ENCODE data around the gene MAGEB17. TPM values are rescaled to one million over a fixed set of nuclear protein-coding genes. Genes with fewer than 3 reads are reported as not detected.

The MAGEB17 gene
- total and polyA plus RNA-seq, 2 of the 8 experiments (the other 6 are each of a cell fraction or from before 2014, with no cell fraction given), result 0.48 to 1.1 TPM

DNA sequence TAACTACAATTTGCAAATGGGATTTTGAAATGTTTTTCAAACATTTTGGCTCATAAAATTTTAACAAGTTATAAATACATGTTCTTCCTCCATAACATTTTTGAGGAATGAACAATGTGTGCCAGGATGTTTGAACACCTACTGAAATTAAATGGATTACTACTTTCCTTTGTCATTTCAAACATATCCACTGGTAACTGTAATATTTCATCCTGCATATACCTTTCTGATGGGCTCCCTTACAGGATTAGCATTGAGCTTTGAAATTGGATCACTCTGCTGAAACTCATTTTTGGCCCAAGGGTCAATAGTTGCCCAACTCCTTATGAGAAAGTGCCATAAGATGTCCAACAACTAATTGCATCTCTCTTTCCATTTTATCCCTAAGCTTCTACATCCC is 26.3 kb upstream of the MAGEB17 start:
- Histone ChIP-seq H2AFZ (ENCODE audit: low read length) (no peak overlapping the region), H3K4ac (replicated peaks; ENCODE audit: insufficient read length, low read depth, low read length) (no peak overlapping the region), H2BK15ac (ENCODE audit: low read length) (no peak overlapping the region), H3K36me3 (ENCODE audit: control insufficient read depth in 2 of 4, insufficient read depth in 4 of 4, low read length in 3 of 4) (peaks cover 0 to 68% (median 5%) of the 10 kb centered on the region in 4 experiments; a peak in 5 of 8 replicates), H3K4me2 (ENCODE audit: insufficient read depth in 1 of 2, low read depth in 2 of 2, low read length in 2 of 2) (no peak overlapping the region), H2BK5ac (ENCODE audit: low read depth, low read length) (no peak overlapping the region), H3K23me2 (ENCODE audit: low read depth, low read length) (no peaks in the 10 kb centered on the region; the same call in 1 of the 2 replicates), H2AK5ac (ENCODE audit: low read depth, low read length) (no peak overlapping the region), H4K5ac (ENCODE audit: insufficient read length, low read depth, low read length) (no peak overlapping the region), H3K9me3 (ENCODE audit: insufficient read depth in 2 of 2, low read depth in 1 of 2, low read length in 1 of 2) (no peaks in the 10 kb centered on the region), H2BK20ac (ENCODE audit: low read length) (no peak overlapping the region), H4K8ac (ENCODE audit: extremely low read depth, insufficient read depth, low read length) (no peak overlapping the region), H4K20me1 (replicated peaks in 1 of 2; ENCODE audit: control insufficient read depth in 1 of 2, insufficient read depth in 2 of 2, low read length in 2 of 2) (no peaks in the 10 kb centered on the region), H3K4me3 (ENCODE audit: extremely low read depth in 1 of 4, insufficient read depth in 2 of 4, low read depth in 3 of 4, low read length in 4 of 4) (no peak overlapping the region), H3K27me3 (replicated peaks in 1 of 4; ENCODE audit: control insufficient read depth in 3 of 4, extremely low read depth in 1 of 4, insufficient read depth in 3 of 4, low read length in 3 of 4) (no peaks in the 10 kb centered on the region), H3K79me1 (ENCODE audit: low read depth, low read length) (no peaks in the 10 kb centered on the region), H4K91ac (replicated peaks; ENCODE audit: insufficient read length, low read length) (no peak overlapping the region), H3K23ac (ENCODE audit: insufficient read length) (no peak overlapping the region), H3K79me2 (ENCODE audit: control insufficient read depth in 1 of 2, insufficient read depth in 2 of 2, low read length in 2 of 2) (peaks cover 22 to 97% of the 10 kb centered on the region in 2 experiments; a peak in 3 of 4 replicates), H3K14ac (ENCODE audit: insufficient read length) (no peak overlapping the region), H3K27ac (ENCODE audit: low read depth, low read length) (no peak overlapping the region), H3K56ac (replicated peaks; ENCODE audit: insufficient read length, low read depth, low read length) (no peak overlapping the region), H3K4me1 (replicated peaks in 1 of 4; ENCODE audit: control insufficient read depth in 3 of 4, insufficient read depth in 4 of 4, low read length in 3 of 4) (peaks cover 0 to 10% (median 0%) of the 10 kb centered on the region in 4 experiments; a peak in 1 of 7 replicates), H2BK12ac (ENCODE audit: low read depth, low read length) (no peak overlapping the region), H3K18ac (ENCODE audit: extremely low read depth, low read length) (no peak overlapping the region), H3K9ac (replicated peaks in 1 of 4; ENCODE audit: extremely low read depth in 1 of 4, low read depth in 3 of 4, low read length in 3 of 4) (no peak overlapping the region), H2BK120ac (replicated peaks; ENCODE audit: low read depth, low read length) (no peak overlapping the region)
- FAIRE-seq (no peak), DNase-seq (ENCODE audit: low read depth in 1 of 2, low spot score in 2 of 2) (no peak)
- ChIA-PET CTCF (ENCODE audit: partially characterized antibody) (no interaction called here), POLR2A (ENCODE audit: partially characterized antibody) (no interaction called here)
- TF ChIP-seq, protein P1, sequence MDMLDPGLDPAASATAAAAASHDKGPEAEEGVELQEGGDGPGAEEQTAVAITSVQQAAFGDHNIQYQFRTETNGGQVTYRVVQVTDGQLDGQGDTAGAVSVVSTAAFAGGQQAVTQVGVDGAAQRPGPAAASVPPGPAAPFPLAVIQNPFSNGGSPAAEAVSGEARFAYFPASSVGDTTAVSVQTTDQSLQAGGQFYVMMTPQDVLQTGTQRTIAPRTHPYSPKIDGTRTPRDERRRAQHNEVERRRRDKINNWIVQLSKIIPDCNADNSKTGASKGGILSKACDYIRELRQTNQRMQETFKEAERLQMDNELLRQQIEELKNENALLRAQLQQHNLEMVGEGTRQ (IDR thresholded peaks at IDR 0.05; ENCODE audit: low read length), result no peak
- no peak for TF ChIP-seq SAP30 (IDR thresholded peaks at IDR 0.05; ENCODE audit: insufficient read depth, insufficient replicate concordance, low read length)
- no peak for TF ChIP-seq CBX5 (IDR thresholded peaks at IDR 0.05; ENCODE audit: low read depth, low read length)
- no peak for TF ChIP-seq MAFK (IDR thresholded peaks at IDR 0.05; ENCODE audit: low read depth, low read length)
- TF ChIP-seq, protein P2, sequence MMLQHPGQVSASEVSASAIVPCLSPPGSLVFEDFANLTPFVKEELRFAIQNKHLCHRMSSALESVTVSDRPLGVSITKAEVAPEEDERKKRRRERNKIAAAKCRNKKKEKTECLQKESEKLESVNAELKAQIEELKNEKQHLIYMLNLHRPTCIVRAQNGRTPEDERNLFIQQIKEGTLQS (IDR thresholded peaks at IDR 0.05; ENCODE audit: insufficient read depth, low read depth, low read length), result no peak
- TF ChIP-seq GABPA (IDR thresholded peaks at IDR 0.05; ENCODE audit: borderline replicate concordance, insufficient read depth, low read length), result no peak
